H1 (cell line): ENCODE measurements around the gene PHEX. TPM values are rescaled to one million over a fixed set of nuclear protein-coding genes. Genes with fewer than 3 reads are reported as not detected.

ENCODE experiments used
- EZH2 ChIP-seq: fragments of 200-600 bp; sonication (generic); IDR thresholded peaks from 2 replicates; pipeline ENCODE4 v1.7.1; 2012; ENCODE audit warnings: low read depth, mild to moderate bottlenecking, moderate library complexity, low read length, inconsistent platforms; ENCODE audit not compliant: severe bottlenecking
- KDM4A ChIP-seq: IDR thresholded peaks from one replicate; pipeline ENCODE4 v1.7.1; 2012; ENCODE audit warnings: low read depth, mild to moderate bottlenecking, moderate library complexity, low read length, inconsistent platforms; ENCODE audit not compliant: severe bottlenecking
- POLR2A ChIP-seq, 2 experiments: IDR thresholded peaks; 1 replicate in 1 of 2; 2 replicates in 1 of 2; pipeline ENCODE4 v1.6.1; 2011; ENCODE audit warnings: low read depth in 2 of 2, low read length in 2 of 2, mild to moderate bottlenecking in 2 of 2; ENCODE audit errors: control extremely low read depth in 1 of 2
- SP2 ChIP-seq: IDR thresholded peaks from 2 replicates; pipeline ENCODE4 v1.6.1; 2012; ENCODE audit warnings: mild to moderate bottlenecking, low read length, inconsistent platforms
- polyA plus RNA-seq, 7 experiments: library from polyadenylated mRNA; depleted of rRNA in 3 of 7; stranded (reverse) in 5 of 7; unstranded in 2 of 7; fragments of >200 nt in 5 of 7; fragments of 200-250 nt in 2 of 7; gene quantifications; 1 replicate in 5 of 7; 2 replicates in 1 of 7; 4 replicates in 1 of 7; pipeline versions ENCODE4 v1.2.1 to v1.2.3, GENCODE V29; 2011 to 2013; ENCODE audit warnings: missing spikeins in 2 of 7, mixed read lengths in 2 of 7
- total RNA-seq: library from RNA; stranded (reverse); fragmentation: NEBNext Ultra II Directional; extraction: Animal tissue kit (Norgen Biotek cat#: 25700); gene quantifications from 2 replicates; pipeline ENCODE4 v1.2.1, GENCODE V29; 2021
- TF ChIP-seq, protein P1 (sequence below): IDR thresholded peaks from 2 replicates; pipeline ENCODE4 v1.6.1; 2011; ENCODE audit warnings: low read length, improper control_type of control experiment

PHEX gene
- total and polyA plus RNA-seq, 2 of the 8 experiments (the other 6 are each of a cell fraction or from before 2014, with no cell fraction given): 0.03 to 0.11 TPM

DNA sequence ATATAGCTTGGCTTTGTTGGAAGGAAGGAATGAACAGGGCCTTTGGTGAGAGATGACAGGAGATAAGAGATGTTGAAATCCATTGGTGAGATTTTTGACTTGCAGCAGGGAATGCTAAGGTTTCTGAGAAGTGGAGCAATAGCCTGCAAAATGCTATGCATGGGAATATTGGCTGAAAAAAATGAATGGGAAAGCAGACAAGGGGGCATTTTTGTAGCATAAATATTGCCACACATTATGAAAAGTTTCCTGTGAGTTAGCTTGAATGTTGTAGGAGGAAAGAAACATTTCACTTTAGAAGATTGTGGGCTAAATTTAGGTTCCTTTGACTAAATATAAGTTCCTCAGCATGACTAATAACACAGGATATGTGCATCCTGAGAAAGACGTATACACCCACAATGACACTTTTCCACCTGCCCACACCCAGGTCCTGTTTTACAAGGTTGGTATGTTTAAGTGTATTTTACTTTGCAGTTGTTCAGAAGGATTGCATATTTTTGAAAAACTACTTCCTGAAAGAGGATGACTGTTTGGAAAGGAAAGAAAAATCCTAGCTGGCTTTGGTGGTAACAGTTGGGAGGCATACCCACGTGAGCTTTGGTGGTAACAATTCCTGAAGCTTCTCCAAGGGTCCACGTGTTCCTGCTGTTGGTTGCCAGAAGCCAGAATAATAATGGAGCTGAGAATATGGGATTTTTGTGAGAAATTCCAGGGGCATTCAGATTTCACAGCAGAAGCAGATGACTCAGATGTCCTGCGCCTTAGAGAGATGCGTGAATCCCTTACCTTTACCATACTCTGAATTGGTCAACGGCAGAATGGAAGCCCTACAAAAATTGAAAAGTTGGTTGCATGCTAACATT is 28.5 kb downstream of the PHEX start (continued):
- TF ChIP-seq KDM4A (no peak), EZH2 (no peak), POLR2A (IDR thresholded peaks at IDR 0.05; ENCODE audit: control extremely low read depth in 1 of 2, low read depth in 2 of 2, low read length in 2 of 2) (no peak), SP2 (no peak)
- TF ChIP-seq, protein P1, sequence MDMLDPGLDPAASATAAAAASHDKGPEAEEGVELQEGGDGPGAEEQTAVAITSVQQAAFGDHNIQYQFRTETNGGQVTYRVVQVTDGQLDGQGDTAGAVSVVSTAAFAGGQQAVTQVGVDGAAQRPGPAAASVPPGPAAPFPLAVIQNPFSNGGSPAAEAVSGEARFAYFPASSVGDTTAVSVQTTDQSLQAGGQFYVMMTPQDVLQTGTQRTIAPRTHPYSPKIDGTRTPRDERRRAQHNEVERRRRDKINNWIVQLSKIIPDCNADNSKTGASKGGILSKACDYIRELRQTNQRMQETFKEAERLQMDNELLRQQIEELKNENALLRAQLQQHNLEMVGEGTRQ: no peak
